Neural progenitor cell (in vitro differentiated cells): Measurements from ENCODE around the gene HYI. TPM values are rescaled to one million over a fixed set of nuclear protein-coding genes. Genes with fewer than 3 reads are reported as not detected.

Source experiments
- DNase-seq: peaks from one replicate; pipeline ENCODE4 v3.0.0-alpha.2; 2016; ENCODE audit warnings: low spot score
- H2AFZ ChIP-seq: fragments of 200-600 bp; sonication (generic); replicated peaks from 2 replicates; pipeline ENCODE4 v1.6.1; 2016; ENCODE audit warnings: antibody characterized with exemption
- H3F3A ChIP-seq: fragments of 200-600 bp; sonication (generic); 2 replicates; pipeline ENCODE4 v1.6.1; 2016; ENCODE audit warnings: antibody characterized with exemption, low read depth
- H3K27ac ChIP-seq: fragments of 200-600 bp; sonication (generic); 2 replicates; pipeline ENCODE4 v1.5.1; 2016; ENCODE audit warnings: mild to moderate bottlenecking
- H3K27me3 ChIP-seq: fragments of 200-600 bp; sonication (generic); 2 replicates; pipeline ENCODE4 v1.6.1; 2016; ENCODE audit warnings: mild to moderate bottlenecking, moderate library complexity
- H3K36me3 ChIP-seq: fragments of 200-600 bp; sonication (generic); 2 replicates; pipeline ENCODE4 v1.5.1; 2016
- H3K4me1 ChIP-seq: fragments of 200-600 bp; sonication (generic); 2 replicates; pipeline ENCODE4 v1.6.1; 2016; ENCODE audit warnings: mixed run types
- H3K4me2 ChIP-seq: fragments of 200-600 bp; sonication (generic); 2 replicates; pipeline ENCODE4 v1.6.1; 2016
- H3K4me3 ChIP-seq: fragments of 200-600 bp; sonication (generic); 2 replicates; pipeline ENCODE4 v1.5.1; 2016
- H3K79me2 ChIP-seq: fragments of 200-600 bp; sonication (generic); 2 replicates; pipeline ENCODE4 v1.6.1; 2016; ENCODE audit warnings: low read depth
- H3K9ac ChIP-seq: fragments of 200-600 bp; sonication (generic); 2 replicates; pipeline ENCODE4 v1.6.1; 2016
- H3K9me3 ChIP-seq: fragments of 200-600 bp; sonication (generic); 2 replicates; pipeline ENCODE4 v1.5.1; 2016; ENCODE audit warnings: low read depth
- H4K20me1 ChIP-seq: fragments of 200-600 bp; sonication (generic); 2 replicates; pipeline ENCODE4 v1.6.1; 2016; ENCODE audit warnings: low read depth
- H3K27ac Mint-ChIP-seq: 3 replicates; pipeline ENCODE4 v1.8.0; 2021; ENCODE audit warnings: mixed read lengths
- H3K27me3 Mint-ChIP-seq: 2 replicates; pipeline ENCODE4 v1.8.0; 2022; ENCODE audit warnings: low read depth, mild to moderate bottlenecking, inconsistent platforms, moderate library complexity, mixed read lengths; ENCODE audit not compliant: insufficient read depth
- H3K36me3 Mint-ChIP-seq: 3 replicates; pipeline ENCODE4 v1.8.0; 2021; ENCODE audit warnings: mixed read lengths
- H3K4me1 Mint-ChIP-seq: 3 replicates; pipeline ENCODE4 v1.8.0; 2021; ENCODE audit warnings: mixed read lengths
- H3K4me3 Mint-ChIP-seq: 3 replicates; pipeline ENCODE4 v1.8.0; 2021; ENCODE audit warnings: mild to moderate bottlenecking, moderate library complexity, mixed read lengths
- H3K9me3 Mint-ChIP-seq: 3 replicates; pipeline ENCODE4 v1.8.0; 2020; ENCODE audit warnings: mixed read lengths
- EZH2 ChIP-seq: fragments of 200-600 bp; sonication (generic); IDR thresholded peaks from 2 replicates; pipeline ENCODE4 v1.6.1; 2017; ENCODE audit warnings: antibody characterized with exemption, mild to moderate bottlenecking, moderate library complexity
- EZH2phosphoT487 ChIP-seq: fragments of 200-600 bp; sonication (generic); IDR thresholded peaks from 2 replicates; pipeline ENCODE4 v1.6.1; 2017; ENCODE audit warnings: antibody characterized with exemption
- total RNA-seq: library from RNA; depleted of rRNA; stranded (reverse); fragments of >200 nt; gene quantifications from 2 replicates; pipeline ENCODE4 v1.2.3, GENCODE V29; 2015; ENCODE audit warnings: low replicate concordance
- TF ChIP-seq, protein P1 (sequence below): fragments of 200-600 bp; sonication (generic); IDR thresholded peaks from 2 replicates; pipeline ENCODE4 v1.5.1; 2017; ENCODE audit warnings: antibody characterized with exemption, mild to moderate bottlenecking

The HYI gene
- total RNA-seq, 1 donor from 2014 or later: 10.3 TPM

DNA sequence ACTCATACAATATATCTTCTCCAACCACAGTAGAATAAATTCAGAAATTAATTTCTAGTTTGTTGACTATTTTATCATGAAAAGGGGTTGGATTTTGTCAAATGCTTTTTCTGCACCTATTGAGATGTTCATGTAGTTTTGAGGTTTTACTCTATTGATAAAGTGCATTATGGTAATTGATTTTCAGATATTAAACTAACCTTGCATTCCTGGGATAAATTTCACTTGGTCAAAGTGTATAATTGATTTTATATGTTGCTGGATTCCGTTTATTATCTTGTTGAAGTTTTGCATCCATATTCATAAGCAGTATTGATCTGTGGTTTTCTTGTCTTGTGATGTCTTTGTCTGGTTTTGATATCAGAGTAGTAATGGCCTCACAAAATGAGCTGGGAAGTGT lies 34.4 kb upstream of the HYI start:
- peaks cover 2% of the 10 kb centered on the region for H3K36me3 Mint-ChIP-seq
- Histone ChIP-seq H3K4me3 (no peak overlapping the region), H3K4me2 (no peak overlapping the region), H3F3A (no peaks in the 10 kb centered on the region), H3K4me1 (no peaks in the 10 kb centered on the region), H3K9ac (no peak overlapping the region), H3K27me3 (no peaks in the 10 kb centered on the region), H3K9me3 (no peaks in the 10 kb centered on the region), H4K20me1 (no peaks in the 10 kb centered on the region), H2AFZ (no peak overlapping the region), H3K27ac (no peak overlapping the region), H3K79me2 (no peaks in the 10 kb centered on the region), H3K36me3 (no peaks in the 10 kb centered on the region)
- no peak overlapping the region for H3K27ac Mint-ChIP-seq
- no peaks in the 10 kb centered on the region for H3K4me1 Mint-ChIP-seq
- no peak overlapping the region for H3K4me3 Mint-ChIP-seq
- peaks cover 2% of the 10 kb centered on the region for H3K27me3 Mint-ChIP-seq
- H3K9me3 Mint-ChIP-seq: peaks cover 34% of the 10 kb centered on the region
- no peak for TF ChIP-seq EZH2
- no peak for DNase-seq

DNA sequence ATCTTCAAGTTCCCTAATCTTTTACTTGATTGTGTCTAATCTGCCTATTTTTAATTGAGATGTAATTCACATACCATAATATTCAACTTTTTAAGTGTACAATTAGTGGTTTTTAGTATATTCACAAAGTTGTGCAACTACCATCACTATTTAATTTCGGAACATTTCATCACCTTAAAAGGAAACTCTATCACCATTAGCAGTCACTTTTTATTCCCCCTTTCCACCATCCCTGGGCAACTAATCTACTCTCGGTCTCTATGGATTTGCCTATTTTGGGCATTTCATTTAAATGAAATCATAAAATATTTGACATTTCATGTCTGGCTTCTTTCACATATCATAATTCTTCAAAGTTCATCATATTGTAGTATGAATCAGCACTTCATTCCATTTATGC lies 30.6 kb upstream of the HYI start:
- Mint-ChIP-seq H3K27ac (no peak overlapping the region), H3K36me3 (peaks cover 2% of the 10 kb centered on the region), H3K9me3 (peaks cover 14% of the 10 kb centered on the region), H3K27me3 (peaks cover 4% of the 10 kb centered on the region), H3K4me1 (no peaks in the 10 kb centered on the region), H3K4me3 (no peak overlapping the region)
- no peak overlapping the region for H3K27ac ChIP-seq
- no peaks in the 10 kb centered on the region for H3K36me3 ChIP-seq
- no peak overlapping the region for H3K4me2 ChIP-seq
- no peak overlapping the region for H2AFZ ChIP-seq
- no peak overlapping the region for H3K4me3 ChIP-seq
- H3K4me1 ChIP-seq: no peaks in the 10 kb centered on the region
- DNase-seq: no peak
- no peaks in the 10 kb centered on the region for H3K27me3 ChIP-seq
- H4K20me1 ChIP-seq: no peaks in the 10 kb centered on the region
- H3K79me2 ChIP-seq: no peaks in the 10 kb centered on the region
- no peaks in the 10 kb centered on the region for H3F3A ChIP-seq
- no peak overlapping the region for H3K9ac ChIP-seq
- no peaks in the 10 kb centered on the region for H3K9me3 ChIP-seq
- TF ChIP-seq, protein P1, sequence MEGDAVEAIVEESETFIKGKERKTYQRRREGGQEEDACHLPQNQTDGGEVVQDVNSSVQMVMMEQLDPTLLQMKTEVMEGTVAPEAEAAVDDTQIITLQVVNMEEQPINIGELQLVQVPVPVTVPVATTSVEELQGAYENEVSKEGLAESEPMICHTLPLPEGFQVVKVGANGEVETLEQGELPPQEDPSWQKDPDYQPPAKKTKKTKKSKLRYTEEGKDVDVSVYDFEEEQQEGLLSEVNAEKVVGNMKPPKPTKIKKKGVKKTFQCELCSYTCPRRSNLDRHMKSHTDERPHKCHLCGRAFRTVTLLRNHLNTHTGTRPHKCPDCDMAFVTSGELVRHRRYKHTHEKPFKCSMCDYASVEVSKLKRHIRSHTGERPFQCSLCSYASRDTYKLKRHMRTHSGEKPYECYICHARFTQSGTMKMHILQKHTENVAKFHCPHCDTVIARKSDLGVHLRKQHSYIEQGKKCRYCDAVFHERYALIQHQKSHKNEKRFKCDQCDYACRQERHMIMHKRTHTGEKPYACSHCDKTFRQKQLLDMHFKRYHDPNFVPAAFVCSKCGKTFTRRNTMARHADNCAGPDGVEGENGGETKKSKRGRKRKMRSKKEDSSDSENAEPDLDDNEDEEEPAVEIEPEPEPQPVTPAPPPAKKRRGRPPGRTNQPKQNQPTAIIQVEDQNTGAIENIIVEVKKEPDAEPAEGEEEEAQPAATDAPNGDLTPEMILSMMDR: no peak
- no peak for TF ChIP-seq EZH2

DNA sequence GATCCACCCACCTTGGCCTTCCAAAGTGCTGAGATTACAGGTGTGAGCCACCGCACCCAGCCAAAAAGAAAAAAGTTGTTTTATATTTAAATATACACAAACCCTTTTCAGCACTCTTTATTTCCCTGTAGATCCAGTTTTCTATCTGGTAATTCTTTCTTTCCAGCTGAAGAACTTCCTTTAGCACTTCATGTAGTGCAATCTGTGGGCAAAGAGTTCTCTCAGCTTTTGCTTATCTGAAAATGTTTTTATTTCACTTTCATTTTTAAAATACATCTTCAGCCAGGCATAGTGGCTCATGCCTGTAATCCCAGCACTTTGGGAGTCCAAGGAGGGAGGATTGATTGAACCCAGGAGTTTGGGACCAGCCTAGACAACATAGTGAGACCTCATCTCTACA lies 28.5 kb upstream of the HYI start:
- H3K4me3 ChIP-seq: no peak overlapping the region
- H3F3A ChIP-seq: no peaks in the 10 kb centered on the region
- H3K9ac ChIP-seq: no peak overlapping the region
- H2AFZ ChIP-seq: no peak overlapping the region
- no peaks in the 10 kb centered on the region for H3K36me3 ChIP-seq
- no peaks in the 10 kb centered on the region for H4K20me1 ChIP-seq
- H3K4me1 Mint-ChIP-seq: no peaks in the 10 kb centered on the region
- no peaks in the 10 kb centered on the region for H3K36me3 Mint-ChIP-seq
- H3K4me3 Mint-ChIP-seq: no peak overlapping the region
- no peaks in the 10 kb centered on the region for H3K9me3 ChIP-seq
- H3K4me2 ChIP-seq: no peak overlapping the region
- no peak for DNase-seq
- no peak for TF ChIP-seq EZH2
- no peak for TF ChIP-seq EZH2phosphoT487
- TF ChIP-seq, protein P1: no peak
- peaks cover 3% of the 10 kb centered on the region for H3K9me3 Mint-ChIP-seq
- H3K27ac ChIP-seq: no peak overlapping the region
- no peaks in the 10 kb centered on the region for H3K4me1 ChIP-seq
- no peaks in the 10 kb centered on the region for H3K27me3 ChIP-seq
- peaks cover 3% of the 10 kb centered on the region for H3K27me3 Mint-ChIP-seq
- H3K27ac Mint-ChIP-seq: no peak overlapping the region
- no peaks in the 10 kb centered on the region for H3K79me2 ChIP-seq

DNA sequence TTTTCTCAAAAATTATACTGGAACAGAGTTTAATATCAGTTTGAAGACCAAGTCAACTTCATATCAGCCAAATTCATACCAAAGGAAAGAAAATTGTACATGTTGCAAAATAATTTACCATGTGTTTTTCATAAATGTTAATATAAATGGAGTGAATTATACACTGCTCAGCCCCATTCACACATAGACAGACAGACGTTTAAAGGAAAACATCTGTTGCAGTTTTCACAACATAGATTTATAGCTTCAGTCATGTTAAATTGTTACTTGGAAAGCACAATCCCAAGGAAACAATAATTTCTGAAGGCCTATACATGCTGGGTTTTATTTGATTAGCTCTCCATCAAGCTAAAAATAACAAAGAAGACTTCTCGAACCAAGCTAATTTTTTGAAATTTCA lies 27.8 kb upstream of the HYI start:
- Histone ChIP-seq H3K9ac (no peak overlapping the region), H3K4me1 (no peaks in the 10 kb centered on the region), H2AFZ (no peak overlapping the region), H3F3A (no peaks in the 10 kb centered on the region), H3K36me3 (no peaks in the 10 kb centered on the region), H4K20me1 (no peaks in the 10 kb centered on the region), H3K27ac (no peak overlapping the region), H3K9me3 (no peaks in the 10 kb centered on the region), H3K4me3 (no peak overlapping the region), H3K79me2 (no peaks in the 10 kb centered on the region), H3K27me3 (no peaks in the 10 kb centered on the region), H3K4me2 (no peak overlapping the region)
- H3K4me1 Mint-ChIP-seq: no peaks in the 10 kb centered on the region
- TF ChIP-seq, protein P1: no peak
- TF ChIP-seq EZH2phosphoT487 (no peak), EZH2 (no peak)
- peaks cover 2% of the 10 kb centered on the region for H3K27me3 Mint-ChIP-seq
- no peak overlapping the region for H3K27ac Mint-ChIP-seq
- no peak overlapping the region for H3K4me3 Mint-ChIP-seq
- no peaks in the 10 kb centered on the region for H3K36me3 Mint-ChIP-seq
- H3K9me3 Mint-ChIP-seq: peaks cover 3% of the 10 kb centered on the region
- no peak for DNase-seq
